CD4-positive, alpha-beta T cell treated with Interleukin-6 at 100 ng/mL for 8 hours (primary cell): ENCODE results near the gene RINT1.
"Not testable (repeated sequence)": the region's sequence is repeated elsewhere in the genome, so short reads cannot be mapped to it uniquely, and the experiment has no call there.

Experiments
- DNase-seq: peaks from one replicate; pipeline ENCODE4 v3.0.0-alpha.2; 2020; ENCODE audit warnings: mixed read lengths, low spot score

RINT1 gene

DNA sequence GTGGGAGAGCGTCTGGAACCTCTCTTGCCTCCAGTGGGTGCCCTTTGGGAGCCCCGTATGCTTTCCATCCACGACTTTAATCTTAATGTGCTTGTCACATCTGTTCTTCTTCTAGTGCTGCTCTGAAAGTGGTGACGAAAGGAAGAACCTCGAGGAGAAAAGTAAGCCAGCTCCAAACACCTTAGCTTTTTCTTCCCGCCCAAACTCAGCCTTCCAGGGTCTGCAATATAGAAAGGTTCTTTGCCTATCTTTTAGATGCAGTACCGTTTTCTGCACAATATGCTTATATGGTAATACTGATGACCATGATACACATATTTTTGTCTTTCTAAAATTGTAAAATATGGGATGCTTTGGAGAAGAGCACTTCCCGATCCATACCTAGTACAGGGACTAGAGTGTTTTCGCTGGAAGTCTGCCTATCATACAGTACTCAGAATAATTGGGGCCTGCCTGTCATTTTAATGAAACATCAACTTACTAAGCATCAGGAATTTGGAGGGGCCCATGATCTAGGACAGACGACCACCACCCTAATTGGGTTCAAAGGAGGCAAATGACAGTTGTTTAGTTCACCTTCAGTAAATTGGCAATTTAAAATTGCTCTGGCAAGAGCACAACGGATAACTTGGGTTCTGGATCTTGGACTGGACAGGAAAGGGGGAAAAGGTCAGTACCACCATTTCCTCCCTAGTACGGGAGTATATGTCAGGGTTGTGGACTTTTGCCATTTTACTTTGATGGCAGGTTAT, 884 bp downstream of the RINT1 start:
- DNase-seq: no peak

DNA sequence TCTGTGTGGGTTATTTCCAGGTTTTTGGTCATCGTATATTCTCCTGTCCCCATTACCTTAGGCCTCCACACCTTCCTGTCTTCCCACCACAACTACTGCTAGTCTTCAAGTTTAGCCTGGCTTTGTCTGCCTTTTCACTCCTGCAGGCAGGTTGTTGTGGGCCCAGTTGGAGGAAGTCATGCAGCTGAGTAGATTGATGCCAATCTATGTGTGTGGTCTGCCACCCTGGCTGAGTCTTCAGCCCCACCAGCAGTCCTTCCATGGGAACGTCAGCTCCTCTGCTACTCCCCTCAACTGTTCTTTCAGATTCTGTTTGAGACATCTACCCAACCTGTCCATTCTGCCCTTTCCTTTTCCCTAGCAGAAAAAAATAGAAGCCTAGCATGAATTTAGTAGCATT, 6.3 kb downstream of the RINT1 start:
- no peak for DNase-seq

GRCh38 chr7:105559926-105560325, 27.9 kb downstream of the RINT1 start:
- no peak for DNase-seq

GRCh38 chr7:105565190-105565589, 33.2 kb downstream of the RINT1 start:
- no peak for DNase-seq

- DNase-seq: no peak
Observed at GRCh38 chr7:105567024-105567423, 35.0 kb downstream of the RINT1 start.

DNA sequence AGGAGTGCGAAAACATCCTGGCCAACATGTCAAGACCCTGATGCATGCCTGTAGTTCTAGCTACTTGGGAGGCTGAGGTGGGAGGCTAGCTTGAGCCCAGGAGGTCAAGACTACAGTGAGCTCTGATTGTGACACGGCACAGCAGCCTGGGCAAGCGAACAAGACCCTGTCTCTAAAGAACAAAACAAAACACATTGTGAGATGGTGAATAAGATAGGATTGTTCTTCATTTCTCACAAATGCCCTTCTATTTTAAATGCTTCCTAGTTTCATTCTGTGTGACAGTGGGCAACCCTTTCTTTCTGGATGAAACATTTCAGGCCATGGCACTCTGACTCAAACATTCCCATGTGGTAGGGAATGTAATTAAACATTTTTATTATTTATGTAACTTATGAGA, 35.8 kb downstream of the RINT1 start:
- DNase-seq: no peak

GRCh38 chr7:105571891-105572290, 39.9 kb downstream of the RINT1 start:
- no peak for DNase-seq

GRCh38 chr7:105577251-105577650, 45.2 kb downstream of the RINT1 start:
- DNase-seq: no peak

DNA sequence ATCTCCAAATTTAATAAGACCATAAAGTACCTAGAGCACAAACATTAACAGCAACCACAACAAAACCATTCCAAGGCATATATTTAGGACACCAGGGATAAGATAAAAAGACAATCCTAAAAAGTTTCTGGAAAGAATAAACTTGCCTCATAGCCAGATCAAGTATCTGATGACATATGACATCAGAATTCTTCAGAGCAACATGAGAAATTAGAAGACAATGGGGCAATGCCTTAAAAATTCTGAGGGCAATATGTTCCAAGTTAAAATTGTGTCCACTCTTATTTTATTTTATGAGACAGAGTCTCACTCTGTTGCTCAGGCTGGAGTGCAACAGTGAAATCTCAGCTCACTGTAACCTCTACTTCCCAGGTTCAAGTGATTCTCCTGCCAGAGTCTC, 46.5 kb downstream of the RINT1 start:
- no peak for DNase-seq

DNA sequence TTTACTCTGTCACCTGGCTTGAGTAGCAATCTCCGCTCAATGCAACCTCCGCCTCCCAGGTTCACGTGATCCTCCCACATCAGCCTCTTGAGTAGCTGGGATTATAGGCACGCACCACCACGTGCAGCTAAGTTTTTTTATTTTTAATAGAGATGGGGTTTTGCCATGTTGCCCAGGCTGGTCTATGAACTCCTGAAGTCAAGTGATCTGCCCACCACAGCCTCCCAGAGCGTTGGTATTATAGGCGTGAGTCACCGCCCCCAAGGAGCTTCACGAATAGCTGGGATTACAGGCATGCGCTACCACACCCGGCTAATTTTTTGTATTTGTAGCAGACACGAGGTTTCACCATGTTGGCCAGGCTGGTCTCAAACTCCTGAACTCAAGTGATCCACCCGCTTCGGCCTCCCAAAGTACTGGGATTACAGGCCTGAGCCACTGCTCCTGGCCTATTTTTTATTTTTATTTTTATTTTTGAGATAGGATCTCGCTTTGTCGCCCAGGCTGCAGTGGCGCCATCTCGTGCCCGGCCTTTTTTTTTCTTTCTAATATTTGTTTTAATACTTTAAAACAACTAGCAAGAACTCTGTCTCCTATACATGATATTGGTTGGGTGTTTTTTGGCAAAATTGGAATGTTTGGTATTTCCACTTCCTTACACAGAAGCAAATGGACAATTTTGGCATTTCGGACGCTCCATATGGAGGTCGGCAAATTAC, 48.2 kb downstream of the RINT1 start:
- DNase-seq: no peak

DNA sequence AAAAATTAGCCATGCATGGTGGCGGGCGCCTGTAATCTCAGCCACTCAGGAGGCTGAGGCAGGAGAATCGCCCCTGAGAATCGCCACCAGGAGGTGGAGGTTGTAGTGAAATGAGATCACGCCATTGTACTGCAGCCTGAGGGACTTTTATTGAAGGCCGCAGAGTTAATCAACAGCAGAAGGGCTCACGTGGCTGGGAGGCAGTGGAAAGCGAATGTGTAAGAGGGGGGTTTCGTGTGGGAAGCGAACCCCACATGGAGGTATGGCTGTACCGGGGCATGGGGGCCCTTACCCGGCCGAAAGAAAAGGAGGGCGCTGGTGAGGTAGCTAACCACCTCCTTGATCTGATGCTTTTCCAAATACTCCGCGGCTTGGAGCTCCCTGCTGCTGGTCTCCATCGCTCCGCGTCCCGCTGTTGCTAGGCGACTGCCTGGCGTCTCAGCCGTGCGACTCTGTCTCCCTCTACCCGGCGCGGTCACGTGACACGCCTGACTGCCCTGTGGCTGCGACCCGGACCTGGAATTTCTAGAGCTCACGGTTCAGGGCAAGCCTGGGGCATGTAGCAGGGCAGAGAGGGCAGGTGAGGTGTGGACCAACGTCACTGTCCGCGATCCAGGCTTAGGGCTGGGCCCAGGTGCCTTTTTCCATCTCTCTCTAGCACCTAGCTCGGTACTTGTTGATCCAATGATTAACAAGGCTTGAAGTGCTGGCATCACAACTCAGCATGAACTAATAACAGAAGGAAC, 49.2 kb downstream of the RINT1 start, which contains the start of gene EFCAB10:
Gene EFCAB10, minus strand, starts transcription at position 428 of the 746 bp plus-strand sequence. Its CDS starts 30 bp downstream, at position 398.
- peak; percentile 4 for DNase-seq

GRCh38 chr7:105583061-105583460, 51.1 kb downstream of the RINT1 start:
- DNase-seq: no peak

GRCh38 chr7:105584165-105584564, 52.2 kb downstream of the RINT1 start:
- DNase-seq: no peak

DNA sequence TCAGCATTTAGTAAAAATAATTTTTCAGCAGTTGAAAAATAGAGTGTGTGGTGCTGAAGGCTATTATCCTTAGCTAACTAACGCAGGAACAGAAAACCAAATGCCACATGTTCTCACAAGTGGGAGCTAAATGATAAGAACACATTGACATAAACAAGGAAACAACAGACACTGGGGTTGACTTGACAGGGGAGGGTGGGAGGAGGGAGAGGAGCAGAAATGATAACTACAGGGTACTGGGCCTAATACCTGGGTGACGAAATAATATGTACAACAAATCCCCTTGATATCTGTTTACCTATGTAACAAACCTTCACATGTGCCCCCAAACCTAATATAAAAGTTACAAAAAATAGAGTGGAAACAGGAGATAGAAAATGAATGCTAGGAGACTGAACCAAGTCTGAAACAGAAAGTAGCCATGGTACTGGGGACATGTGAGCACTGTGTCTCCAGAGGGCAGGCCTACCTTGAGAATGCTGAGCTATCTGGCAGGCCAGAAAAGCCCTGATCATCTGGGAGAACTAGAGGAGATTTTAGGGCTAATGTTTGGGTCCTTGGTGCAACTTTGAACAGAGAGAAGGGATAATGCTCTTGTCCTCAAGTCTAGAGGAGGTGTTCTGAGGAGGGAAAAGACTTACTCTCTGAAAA, 54.0 kb downstream of the RINT1 start:
- DNase-seq: no peak

- no peak for DNase-seq
Observed at GRCh38 chr7:105587909-105588635, 56.1 kb downstream of the RINT1 start.

DNA sequence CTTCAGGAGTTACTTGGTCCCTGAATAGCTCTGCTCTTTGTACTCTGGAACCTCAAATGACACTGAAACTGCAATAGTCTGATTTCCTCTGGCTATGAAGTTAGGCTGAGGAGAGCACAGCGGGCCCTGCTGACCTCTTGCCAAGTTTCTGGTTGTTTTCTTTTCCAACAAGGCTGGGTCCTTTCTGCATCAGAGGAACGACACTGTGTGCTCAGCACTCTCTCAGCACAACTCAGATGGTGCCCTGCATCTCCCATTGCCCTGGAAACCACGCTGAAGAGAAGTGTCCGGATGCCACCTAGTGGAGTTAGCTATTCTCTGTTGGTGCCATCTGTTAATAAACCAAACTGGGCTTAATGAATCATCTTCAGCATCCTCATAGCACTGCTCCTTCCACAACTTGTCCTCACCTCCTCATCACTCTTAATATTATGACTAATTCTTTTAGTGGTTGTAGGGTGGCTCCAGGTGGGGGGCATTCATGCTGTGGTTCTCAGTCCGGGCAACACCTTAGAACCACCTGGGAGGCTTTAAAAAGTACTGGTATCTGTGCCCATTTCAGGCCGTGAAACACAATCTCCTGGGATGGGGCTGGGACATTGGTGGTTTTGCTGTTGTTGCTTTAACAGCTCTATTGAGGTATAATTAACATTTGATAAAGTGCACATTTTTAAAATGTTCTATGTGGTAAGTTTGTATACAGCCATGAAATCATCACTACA, 57.5 kb downstream of the RINT1 start:
- peak; percentile 42 for DNase-seq

- no peak for DNase-seq
Observed at GRCh38 chr7:105590793-105591192, 58.8 kb downstream of the RINT1 start.

DNA sequence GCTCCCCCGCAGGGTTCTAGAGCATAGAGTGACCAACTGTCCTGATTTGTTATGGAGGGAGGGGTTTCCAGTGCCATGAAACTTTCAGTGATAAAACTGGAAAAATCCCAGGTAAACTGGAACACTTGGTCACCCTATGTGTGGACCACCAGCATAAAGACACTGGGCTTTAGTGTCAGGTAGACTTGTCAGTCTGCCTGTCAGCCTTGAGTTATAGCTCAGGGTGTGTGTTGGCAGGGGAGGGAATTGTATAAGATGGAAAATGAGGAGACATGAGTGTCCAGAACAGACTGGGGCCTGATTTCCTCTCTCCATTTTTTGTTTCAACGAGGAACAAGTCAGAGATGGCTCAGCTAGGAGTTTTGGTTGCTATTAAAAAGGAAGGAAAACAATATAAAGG, 59.5 kb downstream of the RINT1 start:
- no peak for DNase-seq

DNA sequence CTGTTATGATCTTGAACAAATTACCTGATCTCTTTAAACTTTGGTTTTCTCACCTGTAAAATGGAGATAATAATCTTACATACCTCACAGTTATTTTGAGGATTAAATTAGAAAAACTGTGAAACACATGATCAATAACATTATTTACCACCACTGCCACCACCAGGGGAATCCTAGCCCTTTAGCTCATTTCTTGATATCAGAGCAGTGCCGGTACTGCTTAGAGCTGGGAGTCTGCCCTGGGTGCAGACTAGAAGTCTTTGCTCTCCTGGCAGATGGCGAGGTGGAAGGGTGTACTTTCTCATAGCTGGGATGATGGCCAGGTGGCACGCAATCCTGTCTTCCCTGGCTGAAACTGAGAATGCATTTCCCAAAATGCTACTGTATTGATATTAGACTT, 62.0 kb downstream of the RINT1 start:
- DNase-seq: no peak

- DNase-seq: no peak
Observed at GRCh38 chr7:105596866-105597265, 64.9 kb downstream of the RINT1 start.

DNA sequence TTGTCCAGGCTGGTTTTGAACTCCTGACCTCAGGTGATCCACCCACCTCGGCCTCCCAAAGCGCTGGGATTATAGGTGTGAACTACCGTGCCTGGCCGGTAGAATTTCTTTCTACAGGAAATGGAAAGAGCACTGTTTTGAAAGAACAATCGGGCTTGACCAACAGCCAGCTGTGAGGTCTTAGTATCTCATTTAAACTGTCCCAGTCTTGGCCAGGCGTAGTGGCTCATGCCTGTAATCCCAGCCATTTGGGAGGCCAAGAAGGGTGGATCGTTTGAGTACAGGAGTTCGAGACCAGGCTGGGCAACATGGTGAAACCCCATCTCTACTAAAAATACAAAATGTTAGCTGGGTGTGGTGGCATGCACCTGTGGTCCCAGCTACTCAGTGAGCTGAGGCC, 67.1 kb downstream of the RINT1 start:
- not testable (repeated sequence) for DNase-seq
